ENCODE measurements around the gene SF3B1. TPM values are rescaled to one million over a fixed set of nuclear protein-coding genes. Genes with fewer than 3 reads are reported as not detected.

SF3B1 gene
- total RNA-seq, 4 donors from 2014 or later = 313 to 785 (median 486) TPM

GRCh38 chr2:197472166-197472565 is 37.3 kb upstream of the SF3B1 start:
- no peak for DNase-seq
- no peaks in the 10 kb centered on the region for H3K4me1 ChIP-seq
- H3K9me3 ChIP-seq = no peaks in the 10 kb centered on the region
- no peak overlapping the region for H3K4me3 ChIP-seq
- peaks cover 0 to 95% (median 0%) of the 10 kb centered on the region in 3 donors for H3K36me3 ChIP-seq
- no peak overlapping the region for H3K27ac ChIP-seq
- H3K27me3 ChIP-seq = no peaks in the 10 kb centered on the region
- TF ChIP-seq POLR2A (IDR thresholded peaks at IDR 0.05) (no peak), CTCF (IDR thresholded peaks at IDR 0.05) (no peak)

GRCh38 chr2:197464175-197464574 is 29.3 kb upstream of the SF3B1 start:
- H3K4me1 ChIP-seq = peaks cover 0 to 16% (median 0%) of the 10 kb centered on the region in 4 donors

GRCh38 chr2:197461057-197461456 is 26.2 kb upstream of the SF3B1 start:
- no peak for DNase-seq
- H3K36me3 ChIP-seq = peaks cover 0 to 62% (median 0%) of the 10 kb centered on the region in 3 donors

More at GRCh38 chr2:197464175-197464574, 29.3 kb upstream of the SF3B1 start:
- peaks cover 0 to 93% (median 0%) of the 10 kb centered on the region in 3 donors for H3K36me3 ChIP-seq
- no peak overlapping the region for H3K4me3 ChIP-seq
- H3K27ac ChIP-seq = no peak overlapping the region
- no peaks in the 10 kb centered on the region for H3K27me3 ChIP-seq
- no peaks in the 10 kb centered on the region for H3K9me3 ChIP-seq
- TF ChIP-seq CTCF (IDR thresholded peaks at IDR 0.05) (no peak), POLR2A (IDR thresholded peaks at IDR 0.05) (no peak)
- DNase-seq = no peak

GRCh38 chr2:197460649-197461048 is 25.8 kb upstream of the SF3B1 start:
- no peak for DNase-seq
- Histone ChIP-seq H3K27me3 (no peaks in the 10 kb centered on the region), H3K4me1 (peaks cover 0 to 16% (median 0%) of the 10 kb centered on the region in 4 donors), H3K36me3 (peaks cover 0 to 58% (median 0%) of the 10 kb centered on the region in 3 donors), H3K9me3 (no peaks in the 10 kb centered on the region), H3K4me3 (peak overlapping the region in 1 of 4 donors; percentile 3), H3K27ac (peak overlapping the region in 3 of 4 donors; percentile 11 to 74 (median 46))
- TF ChIP-seq POLR2A (IDR thresholded peaks at IDR 0.05) (no peak), CTCF (IDR thresholded peaks at IDR 0.05) (no peak)

More at GRCh38 chr2:197461057-197461456, 26.2 kb upstream of the SF3B1 start:
- peak overlapping the region in 1 of 4 donors; percentile 3 for H3K4me3 ChIP-seq
- H3K27ac ChIP-seq = peak overlapping the region in 3 of 4 donors; percentile 11 to 74 (median 46)
- TF ChIP-seq POLR2A (IDR thresholded peaks at IDR 0.05) (no peak), CTCF (IDR thresholded peaks at IDR 0.05) (no peak)
- H3K4me1 ChIP-seq = peaks cover 0 to 16% (median 0%) of the 10 kb centered on the region in 4 donors
- H3K9me3 ChIP-seq = no peaks in the 10 kb centered on the region
- H3K27me3 ChIP-seq = no peaks in the 10 kb centered on the region

GRCh38 chr2:197455428-197455827 is 20.6 kb upstream of the SF3B1 start:
- Histone ChIP-seq H3K36me3 (peaks cover 0 to 10% (median 0%) of the 10 kb centered on the region in 3 donors), H3K4me3 (no peak overlapping the region), H3K27ac (no peak overlapping the region), H3K27me3 (no peaks in the 10 kb centered on the region), H3K9me3 (no peaks in the 10 kb centered on the region), H3K4me1 (peaks cover 0 to 15% (median 7%) of the 10 kb centered on the region in 4 donors)
- TF ChIP-seq CTCF (IDR thresholded peaks at IDR 0.05) (no peak), POLR2A (IDR thresholded peaks at IDR 0.05) (no peak)
- no peak for DNase-seq

Measured in Peyer's patch (tissue), 4 donors.